ENCODE measurements around the gene CCND3.
A peak's percentile ranks its signal among the peaks of the same experiment; 100 is the strongest.
"Not testable (repeated sequence)": the region's sequence is repeated elsewhere in the genome, so short reads cannot be mapped to it uniquely, and the experiment has no call there.

The CCND3 gene

DNA sequence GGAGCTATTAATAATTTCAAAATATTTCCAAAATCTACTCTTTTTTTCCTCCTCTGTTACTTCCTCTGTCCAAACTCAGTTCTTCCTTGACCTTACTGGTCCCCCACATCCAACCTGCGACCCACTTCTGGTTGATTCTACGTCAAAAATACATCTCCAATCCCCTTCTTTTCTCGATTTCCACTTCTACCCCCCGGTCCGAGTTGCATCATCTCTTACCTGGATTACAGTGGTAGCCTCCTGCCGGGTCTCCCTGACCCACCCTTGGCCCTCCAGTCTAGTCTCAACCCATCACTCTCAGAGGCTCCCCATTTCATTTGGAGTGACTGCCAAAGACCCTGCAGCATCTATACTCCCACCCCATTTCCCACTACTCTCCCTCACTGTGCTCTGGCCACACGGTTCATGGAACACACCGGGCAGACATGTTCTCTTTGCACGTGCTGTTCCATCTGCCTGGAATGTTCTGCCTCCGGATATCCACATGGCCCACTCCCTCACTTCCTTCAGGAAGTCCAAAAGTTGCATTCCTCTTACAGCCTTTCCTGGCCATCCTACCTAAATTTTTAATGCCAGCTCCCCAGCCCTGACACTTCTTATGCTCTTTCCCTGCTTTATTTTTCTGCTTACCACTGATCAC, 6.1 kb upstream of the CCND3 start:
- no peak for DNase-seq

DNA sequence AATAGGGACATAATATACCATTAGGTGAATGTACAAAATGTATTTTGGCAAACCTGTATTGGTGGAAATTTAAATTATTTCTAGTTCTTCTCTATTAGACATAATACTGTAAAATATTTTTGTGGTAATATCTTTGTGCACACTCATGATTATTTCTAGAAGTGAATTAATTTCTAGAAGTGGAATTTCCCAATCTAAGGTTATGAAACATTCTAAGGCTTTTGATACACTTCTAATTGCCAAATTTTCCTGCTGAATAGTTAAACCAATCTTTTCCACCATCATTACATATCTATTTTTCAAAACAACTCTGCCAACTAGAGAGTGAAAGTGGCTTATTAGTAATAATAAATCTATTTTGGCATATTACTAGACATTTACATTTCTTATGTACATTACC, 1.8 kb upstream of the CCND3 start:
- DNase-seq: no peak

DNA sequence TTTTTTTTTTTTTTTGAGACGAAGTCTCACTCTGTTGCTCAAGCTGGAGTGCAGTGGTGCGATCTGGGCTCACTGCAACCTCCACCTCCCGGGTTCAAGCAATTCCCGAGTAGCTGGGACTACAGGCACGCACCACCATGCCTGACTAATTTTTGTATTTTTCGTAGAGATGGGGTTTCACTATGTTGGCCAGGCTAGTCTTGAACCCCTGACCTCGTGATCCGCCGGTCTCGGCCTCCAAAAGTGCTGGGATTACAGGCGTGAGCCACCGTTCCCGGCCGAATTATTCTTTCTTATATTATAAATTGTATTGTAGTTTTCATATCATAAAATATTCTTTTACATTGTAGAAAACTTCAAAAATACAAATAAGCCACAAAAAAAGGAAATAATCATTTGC, 1.3 kb upstream of the CCND3 start:
- DNase-seq: not testable (repeated sequence)

DNA sequence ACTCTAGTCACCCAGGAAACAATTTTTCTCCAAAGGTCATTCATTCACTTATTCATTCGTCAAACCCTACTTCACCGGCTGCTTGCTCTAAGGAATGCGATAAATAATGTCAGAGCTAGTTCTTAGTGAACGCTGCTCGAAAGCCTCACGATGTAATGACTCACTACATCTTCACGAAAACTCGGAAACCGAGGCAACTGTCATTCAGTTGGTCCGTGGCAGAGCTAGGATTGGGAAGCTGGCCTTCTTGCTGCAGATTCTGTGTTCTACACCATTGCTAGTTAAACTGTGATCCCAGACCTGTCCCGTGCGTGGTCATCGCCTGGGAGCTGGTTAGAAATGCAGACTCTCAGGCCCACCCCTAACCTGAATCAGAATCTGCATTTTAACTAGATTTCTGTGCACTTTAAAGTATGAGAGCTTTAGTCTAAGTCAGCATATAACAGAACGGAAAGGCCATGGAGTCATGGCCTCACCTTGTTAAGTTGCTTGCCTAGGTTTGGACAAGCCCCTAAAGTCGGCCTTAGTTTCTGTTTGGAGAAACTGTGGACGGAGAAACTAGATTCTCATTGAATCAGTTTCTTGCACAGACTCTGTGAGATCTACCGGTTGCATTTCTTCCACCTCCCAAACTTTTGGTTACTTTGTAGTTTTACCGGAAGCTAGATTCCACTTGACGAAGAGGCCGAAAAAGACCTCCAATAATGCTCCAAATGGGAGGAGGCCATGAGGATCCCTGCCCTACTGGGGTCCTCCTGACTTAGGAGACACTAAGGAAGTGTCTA, 651 bp upstream of the CCND3 start:
- DNase-seq: peak in 1 of 58 donors; percentile 45

DNA sequence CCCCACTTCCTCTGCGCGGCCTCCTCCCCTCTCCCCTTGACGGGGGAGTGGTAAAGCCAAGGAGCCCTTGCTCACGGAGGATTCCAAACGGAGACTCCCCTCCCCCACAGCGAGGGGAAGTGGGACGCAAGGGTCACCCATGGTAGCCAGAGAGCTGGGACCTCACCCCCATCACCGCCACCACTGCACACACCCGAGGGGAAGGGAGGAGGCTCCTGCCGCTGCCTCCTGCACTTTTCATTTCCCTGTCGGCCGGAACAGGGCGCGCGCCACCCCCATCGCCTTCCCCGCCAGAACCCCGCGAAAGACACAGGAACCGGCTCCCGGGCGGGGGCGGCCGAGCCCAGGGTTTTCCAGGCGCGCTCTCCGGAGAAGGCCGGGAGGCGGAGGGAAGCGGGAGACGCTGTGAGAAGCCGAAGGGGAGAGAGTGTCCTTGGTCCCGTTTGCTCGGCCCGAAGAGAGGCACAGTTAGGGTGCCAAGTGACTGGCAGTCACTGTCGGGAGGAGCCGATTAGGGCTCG, 789 bp downstream of the CCND3 start:
- DNase-seq: peak in 50 of 58 donors; percentile 7 to 68 (median 42)

DNA sequence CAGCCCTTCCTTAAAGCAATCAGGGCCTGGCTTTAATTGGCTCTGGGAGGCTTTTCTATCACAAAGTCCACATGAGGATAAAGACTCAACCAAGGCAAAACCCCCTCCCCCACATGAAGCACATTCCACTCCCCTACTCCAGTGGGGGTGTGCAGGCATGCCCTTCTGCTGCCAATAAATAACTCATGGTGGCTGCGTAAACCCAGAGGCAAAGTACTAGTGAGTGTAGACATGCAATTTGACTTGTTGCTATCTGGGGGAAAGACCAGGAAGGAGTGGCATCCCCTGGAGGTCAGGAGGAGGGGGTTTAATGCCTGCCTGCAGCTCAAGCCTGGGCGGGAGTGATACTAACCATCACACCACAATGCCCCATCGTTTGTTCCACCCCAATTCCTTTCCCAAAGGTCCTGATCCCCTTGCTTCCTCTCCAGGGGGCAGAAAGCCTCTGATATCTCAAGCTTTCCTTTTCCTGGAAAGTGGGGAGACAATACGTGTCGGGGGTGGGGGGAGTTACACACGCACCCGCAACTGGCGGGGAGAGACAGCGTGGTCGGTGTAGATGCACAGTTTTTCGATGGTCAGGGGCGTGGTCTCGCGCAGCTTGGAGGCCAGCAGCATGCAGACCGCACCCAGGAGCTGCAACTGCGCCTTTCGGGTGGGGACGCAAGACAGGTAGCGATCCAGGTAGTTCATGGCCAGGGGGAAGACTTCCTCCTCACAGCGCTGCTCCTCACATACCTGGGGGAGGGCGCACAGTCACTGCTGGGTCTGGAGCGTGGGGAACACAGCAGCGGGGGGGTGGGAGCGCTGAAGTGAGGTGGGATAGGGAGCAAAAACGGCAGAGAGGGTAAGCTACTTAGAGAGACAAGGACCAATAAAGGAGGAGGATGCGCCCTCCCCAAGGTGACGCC, 1.5 kb downstream of the CCND3 start:
- DNase-seq: peak in 2 of 58 donors; percentile 34 to 40

DNA sequence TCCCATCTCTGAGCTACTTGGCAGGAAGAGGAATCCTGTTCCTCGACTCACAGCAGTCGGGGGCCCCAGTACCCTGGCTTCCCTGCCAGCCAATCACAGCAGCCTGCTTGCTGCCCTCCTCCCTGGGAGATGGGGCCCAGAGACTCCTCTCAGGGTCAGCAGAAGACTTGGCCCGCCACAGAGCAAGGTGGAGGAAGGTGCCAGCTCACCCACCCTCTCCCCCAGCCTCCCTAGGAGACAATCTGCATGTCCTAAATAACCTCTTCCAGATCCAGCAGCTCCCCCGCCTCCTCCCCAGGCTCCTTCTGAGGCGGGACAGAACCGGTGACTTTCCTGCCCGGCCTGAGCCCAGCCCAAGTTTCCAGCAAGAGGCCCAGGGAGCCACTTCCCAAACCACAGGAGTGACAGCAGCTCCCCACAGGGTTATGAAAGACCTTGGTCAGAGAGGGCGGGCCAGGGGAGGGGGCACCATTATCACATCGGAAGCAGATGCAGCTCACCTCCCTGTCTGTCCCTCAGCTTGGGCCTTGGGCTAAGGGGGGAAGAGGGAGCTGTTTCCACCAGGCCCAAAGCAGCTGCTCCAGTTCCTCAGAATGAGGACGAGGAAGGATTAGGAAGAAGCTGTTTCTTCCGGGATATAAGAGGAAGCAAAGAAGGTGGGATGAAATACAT, 2.3 kb downstream of the CCND3 start:
- DNase-seq: peak in 48 of 58 donors; percentile 2 to 69 (median 30)

DNA sequence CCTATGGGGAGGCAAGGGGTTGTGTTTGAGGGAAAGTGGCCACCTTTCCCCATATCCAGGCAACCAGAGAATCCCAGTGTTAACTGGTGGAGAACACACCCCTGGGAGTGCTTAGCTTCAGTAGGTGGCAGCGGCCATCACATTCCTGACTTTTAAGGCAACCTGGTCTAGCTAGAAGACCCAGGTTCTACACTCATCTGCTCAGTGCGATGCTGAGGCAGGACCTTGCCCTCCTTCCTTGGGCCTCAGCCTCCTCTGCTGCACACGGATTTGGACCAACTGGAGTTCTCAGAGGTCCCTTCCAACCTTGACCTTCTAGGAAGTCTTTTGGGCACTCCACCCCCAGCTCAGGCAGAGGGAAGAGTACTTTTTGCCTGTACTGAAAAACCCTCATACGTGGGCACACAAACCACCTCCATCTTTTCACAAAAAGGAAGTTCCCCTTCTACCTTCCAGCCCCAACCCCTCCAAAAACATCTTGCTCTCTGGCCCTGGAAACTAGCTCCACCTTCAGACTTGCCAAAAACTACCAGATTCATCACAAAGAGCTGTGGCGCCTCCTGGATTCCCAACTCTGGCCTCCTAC, 2.9 kb downstream of the CCND3 start:
- no peak for DNase-seq

DNA sequence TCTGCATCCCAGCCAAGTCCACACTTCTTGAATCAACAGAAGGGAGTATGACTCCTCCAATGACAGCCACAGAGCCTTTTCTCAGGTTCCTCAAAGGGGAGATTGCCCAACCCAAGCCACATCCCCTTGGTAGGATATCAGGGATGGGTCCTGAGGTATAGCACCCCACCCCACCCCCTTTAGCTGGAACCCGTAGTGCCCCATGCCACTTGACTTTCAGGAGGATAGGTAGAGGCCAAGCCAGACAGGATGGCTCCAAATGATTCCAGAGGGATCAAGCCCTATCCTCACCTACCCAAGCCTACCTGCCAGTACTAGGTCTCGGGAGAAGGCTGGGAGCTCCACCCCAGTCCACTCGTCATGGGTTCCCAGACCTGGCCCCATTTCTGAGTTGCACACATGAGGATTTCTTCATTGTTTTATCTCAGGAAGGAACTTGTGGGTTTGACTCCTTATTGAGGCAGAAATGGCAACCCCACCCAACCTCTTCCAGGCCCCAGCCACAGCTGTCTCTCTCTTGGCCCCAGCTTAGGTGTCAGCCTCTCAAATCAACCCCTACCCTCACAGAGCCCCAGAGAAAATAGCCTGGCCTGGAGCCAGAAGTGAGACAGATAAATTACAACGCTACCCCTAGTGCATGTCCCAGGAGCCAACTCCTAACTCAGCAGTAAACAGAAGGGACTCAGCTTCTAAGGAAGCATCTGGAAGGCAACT, 3.6 kb downstream of the CCND3 start:
- DNase-seq: no peak

DNA sequence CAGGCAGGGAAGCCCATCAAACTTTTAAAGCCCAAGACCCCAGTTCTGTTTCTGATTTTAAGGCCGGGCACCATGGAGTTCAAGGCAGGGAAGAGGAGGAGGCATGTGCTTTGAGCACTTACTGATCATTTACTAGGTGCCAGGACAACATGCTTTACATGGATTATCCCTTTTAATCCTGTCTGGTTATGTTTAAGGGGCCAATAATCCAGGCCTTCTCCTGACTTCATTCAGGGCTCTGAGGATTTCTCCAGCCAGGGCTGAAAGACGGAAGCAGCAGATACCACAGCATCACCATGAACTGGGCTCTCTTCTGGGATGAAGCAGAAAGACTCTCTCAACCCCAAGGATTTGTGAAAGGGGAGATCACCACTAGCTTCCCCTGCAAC, 4.1 kb downstream of the CCND3 start:
- DNase-seq: no peak

DNA sequence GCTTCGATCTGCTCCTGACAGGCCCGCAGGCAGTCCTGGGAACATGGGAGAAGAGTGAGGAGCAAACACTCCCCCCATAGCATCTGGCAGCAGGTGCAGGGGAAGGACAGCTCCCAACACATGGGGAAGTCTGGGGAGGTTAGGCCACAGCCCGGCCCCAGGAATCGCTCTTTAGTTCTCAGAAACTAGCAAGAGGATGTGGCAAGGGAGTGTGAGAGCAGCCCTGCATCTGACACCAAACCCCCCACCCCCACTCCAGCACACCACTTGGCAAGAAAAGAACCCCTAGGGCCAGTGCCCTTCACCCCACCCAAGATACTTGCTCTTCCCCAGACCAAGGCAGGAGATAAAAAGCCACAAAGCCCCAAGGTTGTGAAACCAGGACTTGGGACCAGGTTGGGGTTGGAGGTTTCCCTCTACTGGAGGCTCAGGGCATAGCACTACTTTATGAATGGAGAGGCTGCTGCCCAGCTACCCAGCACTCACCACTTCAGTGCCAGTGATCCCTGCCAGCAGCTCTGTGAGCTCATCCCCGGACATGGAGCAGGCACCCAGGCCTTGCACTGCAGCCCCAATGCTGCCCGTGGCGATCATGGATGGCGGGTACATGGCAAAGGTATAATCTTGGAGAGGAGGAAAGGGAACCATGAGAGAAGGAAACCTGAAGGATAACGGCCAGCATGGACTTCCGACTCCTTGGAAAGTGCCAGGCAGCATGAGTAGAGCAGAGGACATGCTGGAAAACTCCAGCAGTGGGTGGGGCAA, 5.4 kb downstream of the CCND3 start:
- DNase-seq: peak in 56 of 58 donors; percentile 7 to 89 (median 68)

DNA sequence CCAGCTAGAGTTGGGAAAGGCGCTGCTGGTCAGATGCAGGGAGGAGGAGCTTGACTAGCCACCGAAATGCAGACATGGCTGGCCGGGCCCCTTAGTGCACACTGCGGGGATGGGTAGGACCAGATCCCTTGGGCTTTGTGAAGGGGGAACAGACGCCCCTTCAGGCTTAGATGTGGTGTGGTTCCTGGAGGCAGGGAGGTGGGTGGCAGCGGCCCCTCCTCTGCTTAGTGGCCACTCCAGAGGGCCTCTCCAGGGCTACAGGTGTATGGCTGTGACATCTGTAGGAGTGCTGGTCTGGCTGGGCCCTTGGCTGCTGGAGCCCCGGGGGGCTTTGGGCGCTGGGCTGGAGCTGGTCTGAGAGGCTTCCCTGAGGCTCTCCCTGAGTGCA, 5.9 kb downstream of the CCND3 start:
- no peak for DNase-seq

DNA sequence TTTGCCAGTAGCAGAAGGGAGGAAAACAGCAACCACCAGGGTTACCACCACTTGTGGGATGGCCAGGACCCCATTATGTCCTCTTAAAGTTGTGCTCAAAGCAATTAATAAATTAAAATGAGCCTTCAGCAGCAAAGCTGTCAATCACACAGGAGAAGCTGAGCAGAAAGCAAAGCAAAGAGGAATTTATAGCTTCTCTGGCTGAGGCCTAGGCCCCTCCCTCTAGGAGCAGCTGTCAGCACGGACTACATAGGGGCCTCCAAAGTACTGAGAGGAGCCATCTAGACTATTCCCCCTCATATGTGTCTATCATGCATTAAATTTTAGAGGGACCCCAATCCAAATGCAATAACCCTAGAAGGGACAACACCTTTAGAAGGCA, 6.4 kb downstream of the CCND3 start:
- DNase-seq: no peak

DNA sequence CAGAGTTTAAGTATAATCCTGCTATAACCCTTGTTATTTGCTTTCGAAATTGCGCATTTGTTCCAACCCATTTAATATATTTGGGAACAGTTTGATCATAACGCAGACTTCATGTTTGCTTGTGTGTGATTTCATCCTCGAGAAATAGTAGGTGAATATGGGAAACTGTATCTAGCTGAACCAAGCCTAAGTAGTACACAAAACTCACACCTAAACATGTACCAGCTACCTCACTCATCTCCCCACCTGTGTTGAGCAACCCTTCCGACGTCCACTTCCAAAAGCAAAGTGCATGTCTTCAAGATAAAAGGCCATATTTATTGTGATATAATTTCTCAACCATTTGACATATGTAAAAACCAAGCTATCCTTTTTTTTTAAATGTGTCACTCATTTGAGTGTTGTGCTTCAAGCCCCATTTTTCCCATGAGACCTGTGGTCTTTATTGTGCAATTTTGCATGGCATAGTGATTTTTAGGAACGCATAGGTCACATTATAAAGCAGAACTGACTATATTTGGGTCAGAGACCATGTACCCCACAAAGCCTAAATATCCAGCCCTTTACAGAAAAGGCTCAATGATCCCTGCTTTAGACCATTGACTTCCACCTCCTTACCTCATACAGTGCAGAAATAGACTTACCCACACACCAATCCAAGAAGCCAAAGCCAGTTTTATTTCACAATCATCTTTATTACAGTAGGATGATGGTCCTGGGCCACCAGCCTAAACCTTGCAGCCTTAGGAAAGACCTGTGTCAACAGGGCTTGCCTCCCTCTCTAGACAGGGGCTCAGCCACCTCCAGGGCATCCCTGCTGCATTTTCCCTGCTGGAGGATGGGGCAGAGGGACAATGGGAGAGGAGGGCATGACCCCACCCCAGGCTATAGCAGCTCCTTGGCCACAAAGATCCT, 7.1 kb downstream of the CCND3 start:
- DNase-seq: no peak

DNA sequence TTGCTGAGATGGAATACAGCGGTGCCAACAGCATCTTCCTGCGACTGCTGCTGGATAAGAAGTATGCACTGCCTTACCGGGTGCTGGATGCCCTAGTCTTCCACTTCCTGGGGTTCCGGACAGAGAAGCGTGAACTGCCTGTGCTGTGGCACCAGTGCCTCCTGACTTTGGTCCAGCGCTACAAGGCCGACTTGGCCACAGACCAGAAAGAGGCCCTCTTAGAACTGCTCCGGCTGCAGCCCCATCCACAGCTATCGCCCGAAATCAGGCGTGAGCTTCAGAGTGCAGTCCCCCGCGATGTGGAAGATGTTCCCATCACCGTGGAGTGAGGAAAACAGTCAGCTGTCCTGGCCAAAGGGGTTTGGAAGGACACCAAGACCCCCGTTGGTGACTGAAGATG, 9.2 kb downstream of the CCND3 start:
- DNase-seq: no peak

DNA sequence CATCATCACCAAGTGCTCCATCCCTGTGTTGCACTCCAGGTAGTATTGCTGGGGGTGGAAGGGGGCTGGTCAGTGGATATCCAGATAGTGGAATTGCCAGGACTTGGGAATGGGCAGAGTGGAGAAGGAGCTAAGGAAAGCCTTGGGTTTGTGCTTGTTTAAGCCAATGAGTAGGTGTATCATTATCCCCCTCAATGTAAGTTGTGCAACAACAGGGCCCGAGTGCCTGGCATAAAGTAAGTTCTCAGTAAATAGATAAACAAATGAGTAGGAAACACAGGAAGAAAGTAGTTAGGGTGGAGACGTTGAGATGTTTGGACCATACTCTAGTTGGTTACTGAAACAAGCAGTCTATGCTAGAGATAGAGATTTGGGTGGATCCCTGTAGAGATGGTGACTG, 9.8 kb downstream of the CCND3 start:
- DNase-seq: no peak

DNA sequence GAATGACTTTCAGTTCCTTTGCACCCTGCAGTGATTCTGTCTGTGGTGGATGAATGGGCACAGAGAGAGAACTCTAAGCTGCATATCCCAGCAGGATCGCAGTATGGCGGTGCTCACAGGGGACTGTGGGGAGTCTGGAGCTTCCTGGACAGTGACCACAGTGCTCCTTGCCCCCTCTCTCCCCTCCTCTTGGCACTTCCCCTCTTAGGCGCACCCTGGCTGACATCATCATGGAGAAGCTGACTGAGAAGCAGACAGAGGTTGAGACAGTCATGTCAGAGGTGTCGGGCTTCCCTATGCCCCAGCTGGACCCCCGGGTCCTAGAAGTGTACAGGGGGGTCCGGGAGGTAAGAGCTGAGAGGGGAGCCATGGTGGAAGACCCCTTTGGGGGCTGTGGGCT, 11.7 kb downstream of the CCND3 start:
- no peak for DNase-seq

DNA sequence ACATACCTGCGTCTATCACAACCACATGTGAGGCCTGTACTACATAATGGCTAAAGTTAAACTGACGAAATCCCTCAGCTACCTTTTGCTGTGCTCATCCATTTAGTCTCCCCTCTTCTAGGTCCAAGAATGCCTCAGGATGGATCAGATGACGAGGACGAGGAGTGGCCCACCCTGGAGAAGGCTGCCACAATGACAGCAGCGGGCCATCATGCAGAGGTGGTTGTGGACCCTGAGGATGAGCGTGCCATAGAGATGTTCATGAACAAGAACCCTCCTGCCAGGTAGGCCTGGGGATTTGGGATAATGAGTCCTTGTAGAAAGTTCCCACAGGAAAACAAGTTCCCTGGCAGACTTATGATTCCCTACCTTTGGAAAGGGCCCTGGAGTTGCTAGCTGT, 14.4 kb downstream of the CCND3 start:
- no peak for DNase-seq

Measured in anterior cingulate cortex (tissue), 58 donors.